ENCODE data around the gene KCTD5.

Gene KCTD5

DNA sequence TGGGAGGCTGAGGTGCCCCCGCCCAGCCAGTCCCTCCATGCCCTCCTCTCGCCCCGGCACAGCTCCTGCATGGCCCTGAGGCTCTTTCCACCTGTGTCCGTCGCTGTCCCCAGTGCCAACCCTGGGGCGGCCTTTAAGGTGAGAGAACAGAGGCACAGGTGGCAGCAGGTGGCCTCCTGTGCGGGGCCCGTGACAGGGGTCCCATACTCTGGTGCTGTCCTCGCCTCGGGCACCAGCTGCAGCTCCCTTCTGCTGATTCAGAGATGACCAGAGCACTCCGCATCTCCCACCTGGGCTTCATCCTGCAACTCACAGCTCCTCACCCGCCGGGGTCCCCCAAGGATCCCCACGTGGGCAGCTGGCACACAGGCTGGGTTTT lies 29.7 kb downstream of the KCTD5 start:
- no peaks in the 10 kb centered on the region for H3K27me3 ChIP-seq (ENCODE audit: insufficient read depth, low read length, poor library complexity)
- peaks cover 13% of the 10 kb centered on the region for H4K20me1 ChIP-seq (ENCODE audit: insufficient read depth, low read length)
- H3K9me3 ChIP-seq (ENCODE audit: insufficient read depth, low read length, severe bottlenecking): no peaks in the 10 kb centered on the region
- H3K4me2 ChIP-seq (ENCODE audit: insufficient read depth, low read length): no peak overlapping the region
- no peaks in the 10 kb centered on the region for H3K79me2 ChIP-seq (ENCODE audit: insufficient read depth, low read length)
- H3K4me3 ChIP-seq (ENCODE audit: low read depth in 1 of 2, low read length in 2 of 2): no peak overlapping the region
- H3K9ac ChIP-seq (ENCODE audit: low read depth, low read length): no peak overlapping the region
- ATAC-seq (ENCODE audit: insufficient read depth, low read depth) (no peak), DNase-seq (no peak)
- no peak for TF ChIP-seq EZH2 (IDR thresholded peaks at IDR 0.05; ENCODE audit: borderline replicate concordance, low read depth, low read length, severe bottlenecking)
- TF ChIP-seq, protein P1, sequence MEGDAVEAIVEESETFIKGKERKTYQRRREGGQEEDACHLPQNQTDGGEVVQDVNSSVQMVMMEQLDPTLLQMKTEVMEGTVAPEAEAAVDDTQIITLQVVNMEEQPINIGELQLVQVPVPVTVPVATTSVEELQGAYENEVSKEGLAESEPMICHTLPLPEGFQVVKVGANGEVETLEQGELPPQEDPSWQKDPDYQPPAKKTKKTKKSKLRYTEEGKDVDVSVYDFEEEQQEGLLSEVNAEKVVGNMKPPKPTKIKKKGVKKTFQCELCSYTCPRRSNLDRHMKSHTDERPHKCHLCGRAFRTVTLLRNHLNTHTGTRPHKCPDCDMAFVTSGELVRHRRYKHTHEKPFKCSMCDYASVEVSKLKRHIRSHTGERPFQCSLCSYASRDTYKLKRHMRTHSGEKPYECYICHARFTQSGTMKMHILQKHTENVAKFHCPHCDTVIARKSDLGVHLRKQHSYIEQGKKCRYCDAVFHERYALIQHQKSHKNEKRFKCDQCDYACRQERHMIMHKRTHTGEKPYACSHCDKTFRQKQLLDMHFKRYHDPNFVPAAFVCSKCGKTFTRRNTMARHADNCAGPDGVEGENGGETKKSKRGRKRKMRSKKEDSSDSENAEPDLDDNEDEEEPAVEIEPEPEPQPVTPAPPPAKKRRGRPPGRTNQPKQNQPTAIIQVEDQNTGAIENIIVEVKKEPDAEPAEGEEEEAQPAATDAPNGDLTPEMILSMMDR (IDR thresholded peaks at IDR 0.05; ENCODE audit: borderline replicate concordance, extremely low read depth, low read length, poor library complexity, severe bottlenecking): no peak
- H3K27ac ChIP-seq (ENCODE audit: low read length): no peak overlapping the region
- H3K4me1 ChIP-seq (ENCODE audit: insufficient read depth, low read length): peaks cover 19% of the 10 kb centered on the region
- H2AFZ ChIP-seq (ENCODE audit: low read depth, low read length): no peak overlapping the region
- H3K36me3 ChIP-seq (ENCODE audit: insufficient read depth, low read length): peaks cover 15% of the 10 kb centered on the region

DNA sequence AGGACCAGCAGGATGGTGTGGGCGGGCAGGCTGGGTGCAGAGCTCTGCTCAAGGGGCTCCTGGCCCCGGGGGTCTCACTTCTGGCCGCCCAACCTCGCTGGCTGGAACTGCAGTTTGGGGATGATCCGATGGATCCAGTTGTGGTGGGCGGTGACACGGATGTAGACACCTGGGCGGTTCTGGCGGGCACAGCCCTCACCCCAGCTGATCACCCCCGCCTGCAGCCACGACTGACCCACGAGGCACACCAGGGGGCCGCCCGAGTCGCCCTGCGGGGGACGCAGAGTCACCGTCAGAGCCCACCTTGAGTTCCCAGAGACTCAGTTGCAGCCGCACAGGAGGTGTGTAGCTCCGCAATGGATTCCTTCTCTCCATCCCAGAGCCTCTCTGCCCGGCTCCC lies 30.2 kb downstream of the KCTD5 start:
- no peak overlapping the region for H3K9ac ChIP-seq (ENCODE audit: low read depth, low read length)
- DNase-seq (no peak), ATAC-seq (ENCODE audit: insufficient read depth, low read depth) (no peak)
- TF ChIP-seq EZH2 (IDR thresholded peaks at IDR 0.05; ENCODE audit: borderline replicate concordance, low read depth, low read length, severe bottlenecking): no peak
- TF ChIP-seq, protein P1 (IDR thresholded peaks at IDR 0.05; ENCODE audit: borderline replicate concordance, extremely low read depth, low read length, poor library complexity, severe bottlenecking): no peak
- H3K9me3 ChIP-seq (ENCODE audit: insufficient read depth, low read length, severe bottlenecking): no peaks in the 10 kb centered on the region
- no peaks in the 10 kb centered on the region for H3K79me2 ChIP-seq (ENCODE audit: insufficient read depth, low read length)
- no peaks in the 10 kb centered on the region for H3K27me3 ChIP-seq (ENCODE audit: insufficient read depth, low read length, poor library complexity)
- no peak overlapping the region for H3K4me2 ChIP-seq (ENCODE audit: insufficient read depth, low read length)
- no peak overlapping the region for H3K4me3 ChIP-seq (ENCODE audit: low read depth in 1 of 2, low read length in 2 of 2)
- H3K36me3 ChIP-seq (ENCODE audit: insufficient read depth, low read length): peaks cover 10% of the 10 kb centered on the region
- H2AFZ ChIP-seq (ENCODE audit: low read depth, low read length): no peak overlapping the region
- H4K20me1 ChIP-seq (ENCODE audit: insufficient read depth, low read length): peaks cover 13% of the 10 kb centered on the region
- H3K27ac ChIP-seq (ENCODE audit: low read length): no peak overlapping the region
- peaks cover 19% of the 10 kb centered on the region for H3K4me1 ChIP-seq (ENCODE audit: insufficient read depth, low read length)

DNA sequence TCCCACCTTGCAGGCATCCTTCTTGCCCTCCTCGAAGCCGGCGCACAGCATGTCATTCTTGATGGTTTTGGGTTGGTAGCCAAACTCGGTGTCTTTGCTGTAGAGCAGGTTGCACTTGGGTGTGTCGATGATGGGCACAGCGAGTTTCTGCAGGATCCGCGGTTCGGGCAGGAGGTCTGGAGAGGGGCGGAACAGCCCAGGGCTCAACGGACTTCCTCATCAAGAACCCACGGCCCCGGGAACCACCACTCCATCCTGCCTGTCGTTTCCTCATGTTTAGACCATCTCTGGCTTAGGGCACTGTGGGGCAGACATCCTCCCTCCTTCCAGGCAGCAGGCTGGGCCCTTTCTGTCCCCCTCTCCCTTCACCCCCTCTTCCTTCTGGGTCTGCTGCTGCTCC lies 31.2 kb downstream of the KCTD5 start:
- Histone ChIP-seq H2AFZ (ENCODE audit: low read depth, low read length) (no peak overlapping the region), H3K4me2 (ENCODE audit: insufficient read depth, low read length) (no peak overlapping the region)

More for the DNA sequence above, 31.2 kb downstream of the KCTD5 start:
- H3K9me3 ChIP-seq (ENCODE audit: insufficient read depth, low read length, severe bottlenecking): no peaks in the 10 kb centered on the region
- H3K36me3 ChIP-seq (ENCODE audit: insufficient read depth, low read length): peaks cover under 1% of the 10 kb centered on the region
- H3K4me1 ChIP-seq (ENCODE audit: insufficient read depth, low read length): peaks cover 19% of the 10 kb centered on the region
- H3K27ac ChIP-seq (ENCODE audit: low read length): no peak overlapping the region
- H3K27me3 ChIP-seq (ENCODE audit: insufficient read depth, low read length, poor library complexity): no peaks in the 10 kb centered on the region
- ATAC-seq (ENCODE audit: insufficient read depth, low read depth): no peak
- no peak for TF ChIP-seq EZH2 (IDR thresholded peaks at IDR 0.05; ENCODE audit: borderline replicate concordance, low read depth, low read length, severe bottlenecking)
- TF ChIP-seq, protein P1 (IDR thresholded peaks at IDR 0.05; ENCODE audit: borderline replicate concordance, extremely low read depth, low read length, poor library complexity, severe bottlenecking): no peak
- peaks cover 13% of the 10 kb centered on the region for H4K20me1 ChIP-seq (ENCODE audit: insufficient read depth, low read length)
- no peak for DNase-seq
- H3K4me3 ChIP-seq (ENCODE audit: low read depth in 1 of 2, low read length in 2 of 2): no peak overlapping the region
- no peak overlapping the region for H3K9ac ChIP-seq (ENCODE audit: low read depth, low read length)
- H3K79me2 ChIP-seq (ENCODE audit: insufficient read depth, low read length): no peaks in the 10 kb centered on the region

Data from DND-41 (cell line).